Measurements from ENCODE around the gene HOGA1.
"Not testable (repeated sequence)": the region's sequence is repeated elsewhere in the genome, so short reads cannot be mapped to it uniquely, and the experiment has no call there.

Gene HOGA1

DNA sequence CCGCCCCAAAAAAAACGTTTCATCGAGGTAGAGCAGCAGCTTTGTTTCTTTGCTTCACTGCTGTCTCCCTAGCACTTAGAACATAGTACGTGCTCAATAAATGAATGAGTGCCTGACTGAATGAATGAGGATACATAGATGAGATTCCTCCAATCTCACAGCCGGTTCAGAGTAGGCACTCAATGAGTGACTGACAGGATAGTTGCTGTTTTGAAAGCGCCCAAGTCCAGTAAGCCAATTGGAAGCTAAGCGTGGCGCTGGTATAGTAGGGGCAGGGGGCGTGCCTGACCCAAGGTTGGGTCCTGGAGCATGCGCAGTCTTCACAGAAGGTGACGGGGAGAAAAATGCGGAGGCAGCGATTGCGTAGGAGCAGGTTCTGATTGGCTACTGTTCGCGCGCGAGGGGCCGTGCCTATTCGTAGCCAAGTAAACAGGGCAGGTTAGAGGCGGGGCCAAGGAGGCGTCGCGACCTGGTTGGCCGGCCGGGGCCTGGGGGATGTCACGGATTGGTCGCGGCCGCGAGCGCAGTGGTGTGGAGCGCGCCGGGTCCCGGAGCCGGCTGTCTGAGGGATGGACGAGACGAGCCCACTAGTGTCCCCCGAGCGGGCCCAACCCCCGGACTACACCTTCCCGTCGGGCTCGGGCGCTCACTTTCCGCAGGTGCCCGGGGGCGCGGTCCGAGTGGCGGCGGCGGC lies 56.1 kb downstream of the HOGA1 start, which contains the start of gene PI4K2A:
PI4K2A (plus strand) TSS at position 498 of the 694 bp plus-strand sequence; CDS start at position 570, 72 bp downstream.
- TF ChIP-seq, protein P1, sequence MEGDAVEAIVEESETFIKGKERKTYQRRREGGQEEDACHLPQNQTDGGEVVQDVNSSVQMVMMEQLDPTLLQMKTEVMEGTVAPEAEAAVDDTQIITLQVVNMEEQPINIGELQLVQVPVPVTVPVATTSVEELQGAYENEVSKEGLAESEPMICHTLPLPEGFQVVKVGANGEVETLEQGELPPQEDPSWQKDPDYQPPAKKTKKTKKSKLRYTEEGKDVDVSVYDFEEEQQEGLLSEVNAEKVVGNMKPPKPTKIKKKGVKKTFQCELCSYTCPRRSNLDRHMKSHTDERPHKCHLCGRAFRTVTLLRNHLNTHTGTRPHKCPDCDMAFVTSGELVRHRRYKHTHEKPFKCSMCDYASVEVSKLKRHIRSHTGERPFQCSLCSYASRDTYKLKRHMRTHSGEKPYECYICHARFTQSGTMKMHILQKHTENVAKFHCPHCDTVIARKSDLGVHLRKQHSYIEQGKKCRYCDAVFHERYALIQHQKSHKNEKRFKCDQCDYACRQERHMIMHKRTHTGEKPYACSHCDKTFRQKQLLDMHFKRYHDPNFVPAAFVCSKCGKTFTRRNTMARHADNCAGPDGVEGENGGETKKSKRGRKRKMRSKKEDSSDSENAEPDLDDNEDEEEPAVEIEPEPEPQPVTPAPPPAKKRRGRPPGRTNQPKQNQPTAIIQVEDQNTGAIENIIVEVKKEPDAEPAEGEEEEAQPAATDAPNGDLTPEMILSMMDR (IDR thresholded peaks at IDR 0.05; ENCODE audit: poor library complexity, severe bottlenecking), result no peak
- Histone ChIP-seq H3K4me3 (ENCODE audit: severe bottlenecking) (peak within 1 kb of the TSS; percentile 87), H3K4me1 (ENCODE audit: insufficient read depth, poor library complexity, severe bottlenecking) (peaks cover 10% of the 10 kb centered on the region), H3K9me3 (ENCODE audit: severe bottlenecking) (no peaks in the 10 kb centered on the region), H3K27ac (ENCODE audit: poor library complexity, severe bottlenecking) (peak within 1 kb of the TSS; percentile 73), H3K27me3 (ENCODE audit: insufficient read depth, poor library complexity, severe bottlenecking) (no peaks in the 10 kb centered on the region), H3K36me3 (ENCODE audit: low read depth) (peaks cover 25% of the 10 kb centered on the region)
- DNase-seq (ENCODE audit: low spot score), result peak; percentile 99
- peak; percentile 98 for ATAC-seq (ENCODE audit: low read depth)

DNA sequence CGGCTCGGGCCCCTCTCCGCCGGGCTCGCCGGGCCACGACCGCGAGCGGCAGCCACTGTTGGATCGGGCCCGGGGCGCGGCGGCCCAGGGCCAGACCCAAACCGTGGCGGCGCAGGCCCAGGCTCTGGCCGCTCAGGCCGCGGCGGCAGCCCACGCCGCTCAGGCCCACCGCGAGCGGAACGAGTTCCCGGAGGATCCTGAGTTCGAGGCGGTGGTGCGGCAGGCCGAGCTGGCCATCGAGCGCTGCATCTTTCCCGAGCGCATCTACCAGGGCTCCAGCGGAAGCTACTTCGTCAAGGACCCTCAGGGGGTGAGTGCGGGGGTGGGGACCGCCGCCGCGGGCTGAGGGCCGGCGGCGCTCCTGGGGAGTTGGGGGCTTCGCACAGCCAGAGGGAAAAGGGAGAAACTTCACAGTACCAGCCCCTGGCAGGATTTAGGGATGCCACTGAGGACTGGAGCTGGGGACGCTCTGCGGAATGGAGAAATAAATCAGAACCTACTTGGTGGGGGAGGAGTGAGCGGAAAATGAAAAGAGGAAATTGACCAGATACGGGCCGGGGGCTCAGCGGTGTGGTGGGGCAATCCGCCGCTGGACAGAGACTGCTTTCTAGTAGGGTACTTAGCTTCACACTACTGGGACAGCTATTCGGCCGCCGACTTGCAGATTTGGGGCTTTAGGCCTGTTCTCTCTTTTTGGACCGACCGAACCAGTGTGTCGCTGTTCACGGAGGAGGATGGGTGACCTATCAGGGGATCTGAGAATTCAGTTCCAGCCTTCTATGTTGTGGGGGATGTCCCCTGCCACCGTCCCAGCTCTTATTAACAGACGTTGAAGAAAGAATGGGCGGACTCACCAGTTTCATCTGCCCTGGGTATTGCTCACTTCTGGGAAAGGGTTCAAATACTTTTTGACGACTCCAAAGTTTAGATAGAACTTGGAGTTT lies 57.0 kb downstream of the HOGA1 start:
- peak overlapping the region; percentile 73 for H3K27ac ChIP-seq (ENCODE audit: poor library complexity, severe bottlenecking)
- H3K27me3 ChIP-seq (ENCODE audit: insufficient read depth, poor library complexity, severe bottlenecking), result no peaks in the 10 kb centered on the region
- H3K4me1 ChIP-seq (ENCODE audit: insufficient read depth, poor library complexity, severe bottlenecking), result peaks cover 10% of the 10 kb centered on the region
- no peaks in the 10 kb centered on the region for H3K9me3 ChIP-seq (ENCODE audit: severe bottlenecking)
- no peak for DNase-seq (ENCODE audit: low spot score)
- H3K36me3 ChIP-seq (ENCODE audit: low read depth), result peaks cover 32% of the 10 kb centered on the region
- peak; percentile 1; the same call in 2 of the 3 replicates for ATAC-seq (ENCODE audit: low read depth)
- TF ChIP-seq, protein P1 (IDR thresholded peaks at IDR 0.05; ENCODE audit: poor library complexity, severe bottlenecking), result no peak
- peak overlapping the region; percentile 87 for H3K4me3 ChIP-seq (ENCODE audit: severe bottlenecking)

DNA sequence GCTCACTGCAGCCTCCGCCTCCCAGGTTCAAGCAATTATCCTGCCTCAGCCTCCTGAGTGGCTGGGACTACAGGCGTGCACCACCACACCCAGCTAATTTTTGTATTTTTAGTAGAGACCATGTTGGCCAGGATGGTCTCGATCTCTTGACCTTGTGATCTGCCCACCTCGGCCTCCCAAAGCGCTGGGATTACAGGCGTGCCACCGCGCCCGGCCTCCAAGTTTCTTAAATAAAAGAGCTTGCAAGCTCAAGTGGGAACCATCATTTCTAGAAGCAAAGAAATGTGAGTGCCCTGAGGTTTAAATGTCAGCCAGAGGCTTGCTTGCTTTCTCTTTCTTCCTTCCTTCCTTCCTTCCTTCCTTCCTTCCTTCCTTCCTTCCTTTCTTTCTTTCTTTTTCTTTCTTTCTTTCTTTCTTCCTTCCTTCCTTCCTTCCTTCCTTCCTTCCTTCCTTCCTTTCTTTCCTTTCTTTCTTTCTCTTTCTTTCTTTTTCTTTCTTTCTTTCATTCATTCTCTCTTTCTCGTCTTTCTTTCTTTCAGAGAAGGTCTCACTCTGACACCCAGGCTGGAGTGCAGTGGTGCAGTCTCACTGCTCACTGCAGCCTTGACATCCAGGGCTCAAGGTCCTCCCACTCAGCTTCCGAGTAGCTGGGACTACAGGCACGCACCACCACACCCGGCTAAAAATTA lies 58.4 kb downstream of the HOGA1 start:
- peak overlapping the region; percentile 87 for H3K4me3 ChIP-seq (ENCODE audit: severe bottlenecking)
- H3K4me1 ChIP-seq (ENCODE audit: insufficient read depth, poor library complexity, severe bottlenecking), result peaks cover 18% of the 10 kb centered on the region
- peak overlapping the region; percentile 73 for H3K27ac ChIP-seq (ENCODE audit: poor library complexity, severe bottlenecking)
- not testable (repeated sequence) for DNase-seq (ENCODE audit: low spot score); H3K27me3 ChIP-seq (ENCODE audit: insufficient read depth, poor library complexity, severe bottlenecking); ATAC-seq (ENCODE audit: low read depth); H3K9me3 ChIP-seq (ENCODE audit: severe bottlenecking)
- peaks cover 45% of the 10 kb centered on the region for H3K36me3 ChIP-seq (ENCODE audit: low read depth)

DNA sequence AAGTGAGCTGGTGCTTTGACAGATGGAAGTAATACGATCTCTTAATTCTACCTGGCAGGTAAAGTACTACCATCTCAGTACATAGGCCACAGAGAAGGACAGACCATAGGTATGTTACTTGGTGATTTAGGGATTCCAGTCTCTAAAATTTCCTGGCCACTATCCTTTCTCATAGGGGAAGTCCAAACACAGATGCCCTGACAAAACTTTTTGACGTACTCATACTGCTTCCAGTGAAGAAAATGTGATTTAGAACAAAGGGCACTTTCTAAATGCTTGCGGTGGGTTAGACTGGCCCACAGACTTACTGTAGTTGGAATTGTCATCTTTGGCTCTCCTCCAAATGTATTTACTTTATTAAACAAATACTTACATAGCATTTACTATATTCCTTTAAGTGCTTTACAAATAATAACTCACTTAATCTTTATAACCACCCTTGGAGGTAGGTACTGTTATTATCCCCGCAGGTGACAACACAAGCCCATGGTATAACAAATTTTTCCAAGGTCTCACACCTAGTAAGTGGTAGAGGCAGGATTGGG lies 59.3 kb downstream of the HOGA1 start:
- no peak for ATAC-seq (ENCODE audit: low read depth)
- no peak for DNase-seq (ENCODE audit: low spot score)
- Histone ChIP-seq H3K4me3 (ENCODE audit: severe bottlenecking) (no peak overlapping the region), H3K27ac (ENCODE audit: poor library complexity, severe bottlenecking) (peak overlapping the region; percentile 73), H3K36me3 (ENCODE audit: low read depth) (peaks cover 52% of the 10 kb centered on the region), H3K4me1 (ENCODE audit: insufficient read depth, poor library complexity, severe bottlenecking) (peaks cover 27% of the 10 kb centered on the region), H3K27me3 (ENCODE audit: insufficient read depth, poor library complexity, severe bottlenecking) (no peaks in the 10 kb centered on the region), H3K9me3 (ENCODE audit: severe bottlenecking) (no peaks in the 10 kb centered on the region)
- TF ChIP-seq, protein P1 (IDR thresholded peaks at IDR 0.05; ENCODE audit: poor library complexity, severe bottlenecking), result no peak

DNA sequence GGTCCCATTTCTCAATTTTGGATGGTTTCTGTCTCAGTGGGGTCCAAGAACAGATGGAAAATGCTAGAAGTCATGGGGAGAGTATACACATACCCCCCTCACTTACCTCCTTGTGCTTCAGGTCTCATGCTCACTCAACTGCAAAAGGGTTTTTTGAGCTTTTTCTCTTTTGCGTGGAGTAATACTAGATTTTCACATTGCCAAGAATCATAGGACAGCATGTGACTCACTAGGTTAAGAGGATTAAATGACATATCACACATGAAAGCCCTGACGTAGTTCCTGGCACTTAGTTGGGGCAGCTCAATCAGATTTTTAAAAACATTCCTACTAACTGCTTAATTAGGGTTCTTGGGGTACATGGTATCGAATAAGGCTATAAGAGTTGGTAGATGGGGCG lies 60.7 kb downstream of the HOGA1 start:
- TF ChIP-seq, protein P1 (IDR thresholded peaks at IDR 0.05; ENCODE audit: poor library complexity, severe bottlenecking), result no peak
- DNase-seq (ENCODE audit: low spot score), result no peak
- Histone ChIP-seq H3K27me3 (ENCODE audit: insufficient read depth, poor library complexity, severe bottlenecking) (no peaks in the 10 kb centered on the region), H3K4me3 (ENCODE audit: severe bottlenecking) (no peak overlapping the region), H3K27ac (ENCODE audit: poor library complexity, severe bottlenecking) (peak overlapping the region; percentile 9), H3K9me3 (ENCODE audit: severe bottlenecking) (no peaks in the 10 kb centered on the region), H3K36me3 (ENCODE audit: low read depth) (peaks cover 58% of the 10 kb centered on the region), H3K4me1 (ENCODE audit: insufficient read depth, poor library complexity, severe bottlenecking) (peaks cover 41% of the 10 kb centered on the region)
- no peak for ATAC-seq (ENCODE audit: low read depth)
